H9 (cell line): ENCODE results near the gene CADPS. TPM values are rescaled to one million over a fixed set of nuclear protein-coding genes. Genes with fewer than 3 reads are reported as not detected.

Experiments
- DNase-seq: peaks from one replicate; pipeline ENCODE4 v3.0.0-alpha.2; 2017
- H2AFZ ChIP-seq: one replicate; pipeline ENCODE4 v1.6.1; 2013; ENCODE audit warnings: mild to moderate bottlenecking, low read length, control low read depth, moderate library complexity
- H2AK5ac ChIP-seq: 2 replicates; pipeline ENCODE4 v1.6.1; 2013; ENCODE audit warnings: low read length, control low read depth, mixed read lengths; ENCODE audit not compliant: insufficient read length
- H2BK120ac ChIP-seq: one replicate; pipeline ENCODE4 v1.6.1; 2013; ENCODE audit warnings: low read depth, mild to moderate bottlenecking, low read length, control low read depth, inconsistent platforms; ENCODE audit not compliant: poor library complexity, severe bottlenecking
- H2BK12ac ChIP-seq: 2 replicates; pipeline ENCODE4 v1.6.1; 2013; ENCODE audit warnings: low read length, control low read depth, mixed read lengths, low read depth; ENCODE audit not compliant: insufficient read length
- H2BK15ac ChIP-seq: 2 replicates; pipeline ENCODE4 v1.6.1; 2013; ENCODE audit warnings: low read depth, low read length, control low read depth
- H2BK20ac ChIP-seq: one replicate; pipeline ENCODE4 v1.6.1; 2013; ENCODE audit warnings: low read depth, mild to moderate bottlenecking, low read length, control low read depth, inconsistent platforms; ENCODE audit not compliant: poor library complexity, severe bottlenecking
- H2BK5ac ChIP-seq: 2 replicates; pipeline ENCODE4 v1.6.1; 2013; ENCODE audit warnings: low read length, control low read depth, mixed read lengths; ENCODE audit not compliant: insufficient read length
- H3K14ac ChIP-seq: 2 replicates; pipeline ENCODE4 v1.6.1; 2013; ENCODE audit warnings: low read length, control low read depth; ENCODE audit not compliant: insufficient read depth
- H3K18ac ChIP-seq: 2 replicates; pipeline ENCODE4 v1.6.1; 2013; ENCODE audit warnings: low read depth, mild to moderate bottlenecking, mixed read lengths, low read length, control low read depth; ENCODE audit not compliant: insufficient read length
- H3K23ac ChIP-seq: 2 replicates; pipeline ENCODE4 v1.6.1; 2013; ENCODE audit warnings: low read length, control low read depth, mixed read lengths, low read depth; ENCODE audit not compliant: insufficient read length
- H3K23me2 ChIP-seq: 2 replicates; pipeline ENCODE4 v1.6.1; 2013; ENCODE audit warnings: low read depth, mild to moderate bottlenecking, mixed read lengths, low read length, control low read depth; ENCODE audit not compliant: insufficient read length, poor library complexity, severe bottlenecking
- H3K27ac ChIP-seq: 2 replicates; pipeline ENCODE4 v1.5.1; 2013; ENCODE audit warnings: low read length, control low read depth, mixed read lengths, low read depth; ENCODE audit not compliant: insufficient read length
- H3K27me3 ChIP-seq: 2 replicates; pipeline ENCODE4 v1.6.1; 2013; ENCODE audit warnings: low read length, control low read depth, inconsistent platforms; ENCODE audit not compliant: insufficient read depth
- H3K4ac ChIP-seq: 2 replicates; pipeline ENCODE4 v1.6.1; 2013; ENCODE audit warnings: low read depth, mild to moderate bottlenecking, control low read depth, inconsistent platforms, low read length, moderate library complexity
- H3K4me1 ChIP-seq: 2 replicates; pipeline ENCODE4 v1.6.1; 2013; ENCODE audit warnings: low read length, control low read depth, inconsistent platforms; ENCODE audit not compliant: insufficient read depth
- H3K4me2 ChIP-seq: 2 replicates; pipeline ENCODE4 v1.6.1; 2013; ENCODE audit warnings: low read length, control low read depth, mixed read lengths; ENCODE audit not compliant: insufficient read length, insufficient read depth
- H3K56ac ChIP-seq: 2 replicates; pipeline ENCODE4 v1.6.1; 2013; ENCODE audit warnings: low read depth, mild to moderate bottlenecking, mixed read lengths, low read length, control low read depth; ENCODE audit not compliant: insufficient read length
- H3K79me1 ChIP-seq: 2 replicates; pipeline ENCODE4 v1.6.1; 2013; ENCODE audit warnings: low read depth, mild to moderate bottlenecking, moderate library complexity, low read length, control low read depth, inconsistent platforms; ENCODE audit not compliant: insufficient read depth, poor library complexity, severe bottlenecking
- H3K79me2 ChIP-seq: 2 replicates; pipeline ENCODE4 v1.6.1; 2013; ENCODE audit warnings: low read length, control low read depth, inconsistent platforms; ENCODE audit not compliant: insufficient read depth
- H3K9ac ChIP-seq: 2 replicates; pipeline ENCODE4 v1.6.1; 2013; ENCODE audit warnings: low read length, control low read depth, mixed read lengths; ENCODE audit not compliant: insufficient read length; ENCODE audit errors: extremely low read depth
- H3K9me3 ChIP-seq: one replicate; pipeline ENCODE4 v1.6.1; 2013; ENCODE audit warnings: low read depth, low read length, inconsistent platforms; ENCODE audit not compliant: control insufficient read depth
- H3T11ph ChIP-seq: one replicate; pipeline ENCODE4 v1.6.1; 2013; ENCODE audit warnings: mild to moderate bottlenecking, low read length, control low read depth, inconsistent platforms
- H4K20me1 ChIP-seq: one replicate; pipeline ENCODE4 v1.6.1; 2013; ENCODE audit not compliant: control insufficient read depth, insufficient read length, insufficient read depth
- H4K5ac ChIP-seq: 2 replicates; pipeline ENCODE4 v1.6.1; 2013; ENCODE audit warnings: low read depth, mild to moderate bottlenecking, mixed read lengths, low read length, control low read depth; ENCODE audit not compliant: insufficient read length
- H4K8ac ChIP-seq: replicated peaks from 2 replicates; pipeline ENCODE4 v1.6.1; 2013; ENCODE audit warnings: low read length, control low read depth, mixed read lengths, low read depth; ENCODE audit not compliant: insufficient read length
- H4K91ac ChIP-seq: 2 replicates; pipeline ENCODE4 v1.6.1; 2013; ENCODE audit warnings: low read depth, mild to moderate bottlenecking, moderate library complexity, mixed read lengths, low read length, control low read depth; ENCODE audit not compliant: insufficient read length
- H3K27ac Mint-ChIP-seq, 3 experiments: 2 replicates in 2 of 3; 3 replicates in 1 of 3; pipeline ENCODE4 v1.8.0; 2020 to 2021; ENCODE audit warnings: mixed read lengths in 3 of 3, mild to moderate bottlenecking in 1 of 3, moderate library complexity in 1 of 3
- H3K27me3 Mint-ChIP-seq: 2 replicates; pipeline ENCODE4 v1.8.0; 2021; ENCODE audit warnings: low read depth, mild to moderate bottlenecking, moderate library complexity, mixed read lengths
- H3K36me3 Mint-ChIP-seq, 3 experiments: 2 replicates in 2 of 3; 3 replicates in 1 of 3; pipeline ENCODE4 v1.8.0; 2020 to 2021; ENCODE audit warnings: low read depth in 3 of 3, mixed read lengths in 3 of 3; ENCODE audit not compliant: insufficient read depth in 1 of 3
- H3K4me1 Mint-ChIP-seq, 2 experiments: 2 replicates each; pipeline ENCODE4 v1.8.0; 2020; ENCODE audit warnings: mixed read lengths in 2 of 2
- H3K4me3 Mint-ChIP-seq, 2 experiments: 2 replicates in 1 of 2; 3 replicates in 1 of 2; pipeline ENCODE4 v1.8.0; 2020 to 2021; ENCODE audit warnings: mild to moderate bottlenecking in 2 of 2, mixed read lengths in 2 of 2, moderate library complexity in 1 of 2
- H3K9me3 Mint-ChIP-seq, 2 experiments: 2 replicates in 1 of 2; 3 replicates in 1 of 2; pipeline ENCODE4 v1.8.0; 2020; ENCODE audit warnings: mild to moderate bottlenecking in 2 of 2, mixed read lengths in 2 of 2, moderate library complexity in 1 of 2
- CTCF ChIP-seq: fragments of 200-600 bp; sonication (generic); conservative IDR thresholded peaks from 3 replicates; pipeline ENCODE4 v1.8.0; 2021; ENCODE audit warnings: antibody characterized with exemption, mild to moderate bottlenecking
- WGBS: extraction: QIAGEN DNeasy Blood & Tissue Kit; methylation state at CpG from one replicate; pipeline ENCODE4 v1.1.7; 2013; ENCODE audit warnings: missing lambda C conversion rate, low lambda C conversion rate, mixed read lengths; ENCODE audit not compliant: insufficient read length; ENCODE audit errors: extremely low coverage; 5-methylcytosine and 5-hydroxymethylcytosine counted together
- total RNA-seq: library from RNA; stranded (reverse); gene quantifications from 2 replicates; pipeline ENCODE4 v1.2.1, GENCODE V29; 2021

CADPS gene
- total RNA-seq, 1 experiment from 2014 or later: 6.6 TPM

- H2AK5ac ChIP-seq: no peak overlapping the region
- no peaks in the 10 kb centered on the region for H3K9me3 ChIP-seq
- no peak overlapping the region for H3K27ac Mint-ChIP-seq
- no peak overlapping the region for H3K9ac ChIP-seq
- H3T11ph ChIP-seq: no peak overlapping the region
- H3K79me1 ChIP-seq: no peaks in the 10 kb centered on the region
- no peak overlapping the region for H4K91ac ChIP-seq
- H2BK5ac ChIP-seq: no peak overlapping the region
- no peaks in the 10 kb centered on the region for H4K20me1 ChIP-seq
- DNase-seq: no peak
- H2BK20ac ChIP-seq: no peak overlapping the region
- H3K36me3 Mint-ChIP-seq: no peaks in the 10 kb centered on the region; a peak in 1 of 7 replicates
- H3K27me3 Mint-ChIP-seq: no peaks in the 10 kb centered on the region; the same call in 1 of the 2 replicates
- no peak overlapping the region for H4K5ac ChIP-seq
- H2AFZ ChIP-seq: no peak overlapping the region
- no peak overlapping the region for H2BK12ac ChIP-seq
- no peak for TF ChIP-seq CTCF
- no peak overlapping the region for H3K14ac ChIP-seq
- H3K27me3 ChIP-seq: no peaks in the 10 kb centered on the region
- WGBS: no CpG with 5 or more reads among the region's 1 CpG
- no peak overlapping the region for H4K8ac ChIP-seq
- no peak overlapping the region for H3K4me2 ChIP-seq
- H3K9me3 Mint-ChIP-seq: no peaks in the 10 kb centered on the region
- no peak overlapping the region for H3K56ac ChIP-seq
- no peak overlapping the region for H3K23ac ChIP-seq
- H3K79me2 ChIP-seq: no peaks in the 10 kb centered on the region
- H3K27ac ChIP-seq: no peak overlapping the region
- H3K4ac ChIP-seq: no peak overlapping the region
- H3K18ac ChIP-seq: no peak overlapping the region
- H3K4me3 Mint-ChIP-seq: no peak overlapping the region
- H3K23me2 ChIP-seq: no peaks in the 10 kb centered on the region
- H2BK15ac ChIP-seq: no peak overlapping the region
- H3K4me1 ChIP-seq: peaks cover 8% of the 10 kb centered on the region; the same call in 1 of the 2 replicates
- no peak overlapping the region for H2BK120ac ChIP-seq
- H3K4me1 Mint-ChIP-seq: peaks cover 31 to 42% of the 10 kb centered on the region in 2 experiments
Measured at GRCh38 chr3:62675492-62675891, 199.7 kb downstream of the CADPS start.
